Breast epithelium (tissue), 4 donors: ENCODE measurements around the gene NFASC. TPM values are rescaled to one million over a fixed set of nuclear protein-coding genes. Genes with fewer than 3 reads are reported as not detected.

Experiments
- DNase-seq, 2 donors: peaks; one replicate each; pipeline ENCODE4 v3.0.0-alpha.2; 2019; ENCODE audit warnings: low spot score in 2 of 2
- H3K27ac ChIP-seq, 2 donors: fragments of 200-600 bp; sonication (generic) in 1 of 2; one replicate each; pipeline ENCODE4 v1.5.1; 2016 to 2019; ENCODE audit warnings: mild to moderate bottlenecking in 1 of 2
- H3K27me3 ChIP-seq, 2 donors: fragments of 200-600 bp; sonication (generic) in 1 of 2; one replicate each; pipeline versions ENCODE4 v1.5.1 to v1.6.0; 2017 to 2019; ENCODE audit warnings: control low read depth in 1 of 2, mild to moderate bottlenecking in 1 of 2
- H3K36me3 ChIP-seq: fragments of 200-600 bp; one replicate; pipeline ENCODE4 v1.5.1; 2019
- H3K4me1 ChIP-seq, 2 donors: fragments of 200-600 bp; sonication (generic); one replicate each; pipeline ENCODE4 v1.5.1; 2016 to 2019; ENCODE audit warnings: control low read depth in 1 of 2
- H3K4me3 ChIP-seq, 3 donors: fragments of 200-600 bp; sonication (generic); 1 replicate in 2 of 3; 2 replicates in 1 of 3; pipeline ENCODE4 v1.5.1; 2016 to 2019; ENCODE audit warnings: mild to moderate bottlenecking in 3 of 3, moderate library complexity in 2 of 3
- H3K9me3 ChIP-seq, 2 donors: fragments of 200-600 bp; sonication (generic) in 1 of 2; one replicate each; pipeline ENCODE4 v1.5.1; 2016 to 2019; ENCODE audit warnings: control low read depth in 1 of 2
- POLR2A ChIP-seq: fragments of 450-650 bp; IDR thresholded peaks from one replicate; pipeline ENCODE4 v1.6.1; 2016; ENCODE audit warnings: antibody characterized with exemption, mild to moderate bottlenecking, moderate library complexity
- POLR2AphosphoS5 ChIP-seq, 3 donors: sonication (generic); formaldehyde crosslinking; IDR thresholded peaks; one replicate each; pipeline ENCODE4 v1.6.1; 2017; ENCODE audit warnings: antibody characterized with exemption in 3 of 3
- intact Hi-C: fragments of 100-400 bp; cut with DNase I; formaldehyde crosslinking; loops from one replicate; pipeline ENCODE4 v1.15.1; 2023; ENCODE audit warnings: low total_unique reads
- total RNA-seq, 3 donors: library from RNA; depleted of rRNA; stranded (reverse); fragments of >200 nt; gene quantifications; one replicate each; pipeline ENCODE4 v1.1.0, GENCODE V29; 2016
- TF ChIP-seq, protein P1 (sequence below), 3 donors: fragments of 450-650 bp; IDR thresholded peaks; one replicate each; pipeline ENCODE4 v1.5.1; 2016 to 2017; ENCODE audit warnings: antibody characterized with exemption in 3 of 3, mild to moderate bottlenecking in 3 of 3, moderate library complexity in 3 of 3

NFASC gene
- total RNA-seq, 3 donors from 2014 or later: 1.6 to 19.5 (median 14.1) TPM

DNA sequence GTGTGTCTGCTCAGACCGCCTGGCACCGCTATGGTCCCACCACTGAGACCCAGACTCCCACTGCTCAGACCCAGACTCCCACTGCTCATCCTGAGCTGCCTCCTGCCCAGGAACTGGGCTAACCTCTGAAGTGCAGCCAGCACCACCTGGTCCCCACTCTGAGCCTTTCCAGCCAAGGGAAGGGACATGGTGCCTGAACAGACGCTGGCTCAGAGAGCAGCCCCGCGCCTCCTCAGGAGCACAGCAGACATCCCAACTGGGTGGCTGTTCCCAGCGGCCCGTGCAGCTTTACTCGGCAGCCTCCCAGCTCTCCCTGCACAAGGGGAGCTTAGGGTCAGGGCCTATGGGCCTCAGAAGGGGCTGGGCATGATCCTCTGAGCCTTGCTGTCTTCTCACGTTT lies 144.6 kb downstream of the NFASC start:
- intact Hi-C loops: no loop called here

GRCh38 chr1:205016075-205016474 lies 145.4 kb downstream of the NFASC start:
- Histone ChIP-seq H3K9me3 (no peaks in the 10 kb centered on the region), H3K36me3 (no peaks in the 10 kb centered on the region), H3K4me1 (peaks cover 6 to 9% of the 10 kb centered on the region in 2 donors), H3K4me3 (no peak overlapping the region), H3K27ac (no peak overlapping the region), H3K27me3 (no peaks in the 10 kb centered on the region)
- intact Hi-C loops: no loop called here
- TF ChIP-seq POLR2AphosphoS5 (IDR thresholded peaks at IDR 0.05) (no peak), POLR2A (no peak)
- TF ChIP-seq, protein P1, sequence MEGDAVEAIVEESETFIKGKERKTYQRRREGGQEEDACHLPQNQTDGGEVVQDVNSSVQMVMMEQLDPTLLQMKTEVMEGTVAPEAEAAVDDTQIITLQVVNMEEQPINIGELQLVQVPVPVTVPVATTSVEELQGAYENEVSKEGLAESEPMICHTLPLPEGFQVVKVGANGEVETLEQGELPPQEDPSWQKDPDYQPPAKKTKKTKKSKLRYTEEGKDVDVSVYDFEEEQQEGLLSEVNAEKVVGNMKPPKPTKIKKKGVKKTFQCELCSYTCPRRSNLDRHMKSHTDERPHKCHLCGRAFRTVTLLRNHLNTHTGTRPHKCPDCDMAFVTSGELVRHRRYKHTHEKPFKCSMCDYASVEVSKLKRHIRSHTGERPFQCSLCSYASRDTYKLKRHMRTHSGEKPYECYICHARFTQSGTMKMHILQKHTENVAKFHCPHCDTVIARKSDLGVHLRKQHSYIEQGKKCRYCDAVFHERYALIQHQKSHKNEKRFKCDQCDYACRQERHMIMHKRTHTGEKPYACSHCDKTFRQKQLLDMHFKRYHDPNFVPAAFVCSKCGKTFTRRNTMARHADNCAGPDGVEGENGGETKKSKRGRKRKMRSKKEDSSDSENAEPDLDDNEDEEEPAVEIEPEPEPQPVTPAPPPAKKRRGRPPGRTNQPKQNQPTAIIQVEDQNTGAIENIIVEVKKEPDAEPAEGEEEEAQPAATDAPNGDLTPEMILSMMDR (IDR thresholded peaks at IDR 0.05): no peak
- DNase-seq: no peak

More for the DNA sequence above, 144.6 kb downstream of the NFASC start:
- H3K4me3 ChIP-seq: no peak overlapping the region
- H3K36me3 ChIP-seq: no peaks in the 10 kb centered on the region
- no peaks in the 10 kb centered on the region for H3K27me3 ChIP-seq
- no peak overlapping the region for H3K27ac ChIP-seq
- H3K9me3 ChIP-seq: no peaks in the 10 kb centered on the region
- TF ChIP-seq POLR2A: no peak
- no peak for TF ChIP-seq POLR2AphosphoS5 (IDR thresholded peaks at IDR 0.05)
- TF ChIP-seq, protein P1 (IDR thresholded peaks at IDR 0.05): no peak
- no peak for DNase-seq
- H3K4me1 ChIP-seq: peaks cover 6 to 9% of the 10 kb centered on the region in 2 donors

GRCh38 chr1:205016584-205016983 lies 145.9 kb downstream of the NFASC start:
- TF ChIP-seq, protein P1 (IDR thresholded peaks at IDR 0.05): no peak
- TF ChIP-seq POLR2AphosphoS5 (IDR thresholded peaks at IDR 0.05): no peak
- no peaks in the 10 kb centered on the region for H3K9me3 ChIP-seq
- H3K4me1 ChIP-seq: peaks cover 6 to 9% of the 10 kb centered on the region in 2 donors
- H3K36me3 ChIP-seq: no peaks in the 10 kb centered on the region
- no peak for DNase-seq
- intact Hi-C loops: no loop called here
- no peaks in the 10 kb centered on the region for H3K27me3 ChIP-seq
- H3K27ac ChIP-seq: no peak overlapping the region
- no peak overlapping the region for H3K4me3 ChIP-seq

- Histone ChIP-seq H3K9me3 (no peaks in the 10 kb centered on the region), H3K36me3 (no peaks in the 10 kb centered on the region), H3K4me1 (peaks cover 6 to 9% of the 10 kb centered on the region in 2 donors), H3K4me3 (no peak overlapping the region), H3K27ac (no peak overlapping the region), H3K27me3 (no peaks in the 10 kb centered on the region)
- DNase-seq: no peak
- intact Hi-C loops: no loop called here
- TF ChIP-seq POLR2A (no peak), POLR2AphosphoS5 (IDR thresholded peaks at IDR 0.05) (no peak)
- TF ChIP-seq, protein P1 (IDR thresholded peaks at IDR 0.05): no peak
These were observed 146.3 kb downstream of the NFASC start for GRCh38 chr1:205017001-205017400.

DNA sequence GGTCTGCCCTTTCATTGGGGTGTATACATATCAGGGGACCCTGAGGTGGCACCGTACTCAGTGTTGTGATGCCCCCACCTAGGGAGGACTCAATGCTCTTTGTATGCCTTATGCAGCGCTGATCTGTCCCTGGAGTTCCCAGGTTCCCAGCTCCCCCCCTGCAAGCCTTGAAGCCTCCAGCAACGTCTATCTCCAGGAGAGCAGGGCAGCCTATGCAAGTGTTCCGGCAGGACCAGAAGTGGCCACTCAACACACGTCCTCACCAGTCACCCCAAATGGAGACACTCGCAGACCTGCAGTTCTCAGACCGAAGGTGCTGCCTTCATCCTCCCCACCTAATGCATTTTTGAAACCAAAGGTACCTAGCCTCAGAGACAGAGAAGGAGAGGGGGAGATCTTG lies 147.1 kb downstream of the NFASC start:
- H3K4me3 ChIP-seq: no peak overlapping the region
- TF ChIP-seq, protein P1 (IDR thresholded peaks at IDR 0.05): no peak
- TF ChIP-seq POLR2A (no peak), POLR2AphosphoS5 (IDR thresholded peaks at IDR 0.05) (no peak)
- H3K27me3 ChIP-seq: no peaks in the 10 kb centered on the region
- peaks cover 6 to 9% of the 10 kb centered on the region in 2 donors for H3K4me1 ChIP-seq
- no peak overlapping the region for H3K27ac ChIP-seq
- intact Hi-C loops: no loop called here
- no peaks in the 10 kb centered on the region for H3K9me3 ChIP-seq
- no peak for DNase-seq
- no peaks in the 10 kb centered on the region for H3K36me3 ChIP-seq
